Lower leg skin (tissue), 3 donors: ENCODE results near the gene TCERG1L.

Source experiments
- POLR2A ChIP-seq, 2 donors: fragments of 450-650 bp; IDR thresholded peaks; one replicate each; pipeline ENCODE4 v1.6.1; 2016 to 2017; ENCODE audit warnings: antibody characterized with exemption in 2 of 2, mild to moderate bottlenecking in 1 of 2, moderate library complexity in 1 of 2
- TF ChIP-seq, protein P1 (sequence below), 3 donors: fragments of 450-650 bp; IDR thresholded peaks; one replicate each; pipeline ENCODE4 v1.5.1; 2016; ENCODE audit warnings: antibody characterized with exemption in 3 of 3, mild to moderate bottlenecking in 3 of 3, moderate library complexity in 2 of 3

- TF ChIP-seq, protein P1, sequence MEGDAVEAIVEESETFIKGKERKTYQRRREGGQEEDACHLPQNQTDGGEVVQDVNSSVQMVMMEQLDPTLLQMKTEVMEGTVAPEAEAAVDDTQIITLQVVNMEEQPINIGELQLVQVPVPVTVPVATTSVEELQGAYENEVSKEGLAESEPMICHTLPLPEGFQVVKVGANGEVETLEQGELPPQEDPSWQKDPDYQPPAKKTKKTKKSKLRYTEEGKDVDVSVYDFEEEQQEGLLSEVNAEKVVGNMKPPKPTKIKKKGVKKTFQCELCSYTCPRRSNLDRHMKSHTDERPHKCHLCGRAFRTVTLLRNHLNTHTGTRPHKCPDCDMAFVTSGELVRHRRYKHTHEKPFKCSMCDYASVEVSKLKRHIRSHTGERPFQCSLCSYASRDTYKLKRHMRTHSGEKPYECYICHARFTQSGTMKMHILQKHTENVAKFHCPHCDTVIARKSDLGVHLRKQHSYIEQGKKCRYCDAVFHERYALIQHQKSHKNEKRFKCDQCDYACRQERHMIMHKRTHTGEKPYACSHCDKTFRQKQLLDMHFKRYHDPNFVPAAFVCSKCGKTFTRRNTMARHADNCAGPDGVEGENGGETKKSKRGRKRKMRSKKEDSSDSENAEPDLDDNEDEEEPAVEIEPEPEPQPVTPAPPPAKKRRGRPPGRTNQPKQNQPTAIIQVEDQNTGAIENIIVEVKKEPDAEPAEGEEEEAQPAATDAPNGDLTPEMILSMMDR (IDR thresholded peaks at IDR 0.05): no peak
- no peak for TF ChIP-seq POLR2A (IDR thresholded peaks at IDR 0.05)
Measured at GRCh38 chr10:131080571-131080970, 230.9 kb downstream of the TCERG1L start.
